H1 (cell line): ENCODE results near the gene NT5C1B.

Experiments used
- CHD2 ChIP-seq: IDR thresholded peaks from 2 replicates; pipeline ENCODE4 v1.6.1; 2012; ENCODE audit warnings: low read length, improper control_type of control experiment
- POLR2AphosphoS5 ChIP-seq: IDR thresholded peaks from 2 replicates; pipeline ENCODE4 v1.6.1; 2011; ENCODE audit warnings: low read depth, low read length
- TBP ChIP-seq: IDR thresholded peaks from 2 replicates; pipeline ENCODE4 v1.6.1; 2011; ENCODE audit warnings: low read depth, low read length, improper control_type of control experiment
- TF ChIP-seq, protein P1 (sequence below), 3 experiments: IDR thresholded peaks; 1 replicate in 2 of 3; 2 replicates in 1 of 3; pipeline versions ENCODE4 v1.5.1 to v1.6.1; 2011; ENCODE audit warnings: low read length in 3 of 3, mild to moderate bottlenecking in 3 of 3, inconsistent platforms in 2 of 3, low read depth in 1 of 3, moderate library complexity in 1 of 3; ENCODE audit not compliant: insufficient read depth in 1 of 3; ENCODE audit errors: control extremely low read depth in 1 of 3
- TF ChIP-seq, protein P2 (sequence below): IDR thresholded peaks from 2 replicates; pipeline ENCODE4 v1.6.1; 2012; ENCODE audit warnings: low read length, inconsistent platforms

DNA sequence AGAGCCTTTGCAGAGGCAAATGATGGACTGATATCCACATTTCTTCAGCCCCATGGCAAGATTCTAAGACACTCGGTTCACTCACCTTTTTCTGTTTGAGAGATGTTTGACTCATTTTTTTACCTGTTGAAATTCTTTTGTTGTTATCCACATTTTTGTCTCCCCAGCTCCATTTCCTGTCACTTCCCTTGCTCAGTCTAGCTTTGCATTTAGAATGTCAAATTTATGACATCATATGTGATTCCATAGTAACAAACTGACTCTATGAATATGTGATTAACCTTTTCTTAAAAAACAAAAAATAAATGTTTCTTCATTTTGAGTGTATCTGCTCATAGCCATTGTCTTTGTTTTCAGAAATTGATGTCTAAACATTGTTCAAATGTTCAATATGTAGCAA, at the start of gene NT5C1B:
- no peak for TF ChIP-seq CHD2
- TF ChIP-seq, protein P1, sequence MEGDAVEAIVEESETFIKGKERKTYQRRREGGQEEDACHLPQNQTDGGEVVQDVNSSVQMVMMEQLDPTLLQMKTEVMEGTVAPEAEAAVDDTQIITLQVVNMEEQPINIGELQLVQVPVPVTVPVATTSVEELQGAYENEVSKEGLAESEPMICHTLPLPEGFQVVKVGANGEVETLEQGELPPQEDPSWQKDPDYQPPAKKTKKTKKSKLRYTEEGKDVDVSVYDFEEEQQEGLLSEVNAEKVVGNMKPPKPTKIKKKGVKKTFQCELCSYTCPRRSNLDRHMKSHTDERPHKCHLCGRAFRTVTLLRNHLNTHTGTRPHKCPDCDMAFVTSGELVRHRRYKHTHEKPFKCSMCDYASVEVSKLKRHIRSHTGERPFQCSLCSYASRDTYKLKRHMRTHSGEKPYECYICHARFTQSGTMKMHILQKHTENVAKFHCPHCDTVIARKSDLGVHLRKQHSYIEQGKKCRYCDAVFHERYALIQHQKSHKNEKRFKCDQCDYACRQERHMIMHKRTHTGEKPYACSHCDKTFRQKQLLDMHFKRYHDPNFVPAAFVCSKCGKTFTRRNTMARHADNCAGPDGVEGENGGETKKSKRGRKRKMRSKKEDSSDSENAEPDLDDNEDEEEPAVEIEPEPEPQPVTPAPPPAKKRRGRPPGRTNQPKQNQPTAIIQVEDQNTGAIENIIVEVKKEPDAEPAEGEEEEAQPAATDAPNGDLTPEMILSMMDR (IDR thresholded peaks at IDR 0.05; ENCODE audit: control extremely low read depth in 1 of 3, insufficient read depth in 1 of 3, low read depth in 1 of 3, low read length in 3 of 3) = no peak
- no peak for TF ChIP-seq POLR2AphosphoS5
- TF ChIP-seq TBP = no peak
- TF ChIP-seq, protein P2, sequence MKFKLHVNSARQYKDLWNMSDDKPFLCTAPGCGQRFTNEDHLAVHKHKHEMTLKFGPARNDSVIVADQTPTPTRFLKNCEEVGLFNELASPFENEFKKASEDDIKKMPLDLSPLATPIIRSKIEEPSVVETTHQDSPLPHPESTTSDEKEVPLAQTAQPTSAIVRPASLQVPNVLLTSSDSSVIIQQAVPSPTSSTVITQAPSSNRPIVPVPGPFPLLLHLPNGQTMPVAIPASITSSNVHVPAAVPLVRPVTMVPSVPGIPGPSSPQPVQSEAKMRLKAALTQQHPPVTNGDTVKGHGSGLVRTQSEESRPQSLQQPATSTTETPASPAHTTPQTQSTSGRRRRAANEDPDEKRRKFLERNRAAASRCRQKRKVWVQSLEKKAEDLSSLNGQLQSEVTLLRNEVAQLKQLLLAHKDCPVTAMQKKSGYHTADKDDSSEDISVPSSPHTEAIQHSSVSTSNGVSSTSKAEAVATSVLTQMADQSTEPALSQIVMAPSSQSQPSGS = no peak
